HG02610 (cell line): ENCODE results near the gene CCBE1.
"Not testable (repeated sequence)": the region's sequence is repeated elsewhere in the genome, so short reads cannot be mapped to it uniquely, and the experiment has no call there.

Source experiments
- ATAC-seq: cut with Tn5 transposase; IDR thresholded peaks from one replicate; pipeline ENCODE4 v1.9.1; 2021; ENCODE audit warnings: mild to moderate bottlenecking, moderate library complexity; ENCODE audit not compliant: unreplicated experiment

The CCBE1 gene

GRCh38 chr18:59685501-59685900 is 11.7 kb downstream of the CCBE1 start:
- no peak for ATAC-seq

GRCh38 chr18:59684777-59685176 is 12.4 kb downstream of the CCBE1 start:
- no peak for ATAC-seq

- no peak for ATAC-seq
Observed at GRCh38 chr18:59681521-59682004, 15.7 kb downstream of the CCBE1 start.

GRCh38 chr18:59681051-59681450 is 16.2 kb downstream of the CCBE1 start:
- ATAC-seq, result no peak

- ATAC-seq, result no peak
Observed at GRCh38 chr18:59675346-59675745, 21.9 kb downstream of the CCBE1 start.

- ATAC-seq, result no peak
Observed at GRCh38 chr18:59674903-59675270, 22.3 kb downstream of the CCBE1 start.

- no peak for ATAC-seq
Observed at GRCh38 chr18:59674186-59674902, 22.9 kb downstream of the CCBE1 start.

- ATAC-seq, result no peak
Observed at GRCh38 chr18:59672235-59672711, 24.9 kb downstream of the CCBE1 start.

GRCh38 chr18:59671551-59671950 is 25.7 kb downstream of the CCBE1 start:
- no peak for ATAC-seq

- ATAC-seq, result no peak
Observed at GRCh38 chr18:59669872-59670657, 27.2 kb downstream of the CCBE1 start.

- no peak for ATAC-seq
Observed at GRCh38 chr18:59667488-59667887, 29.7 kb downstream of the CCBE1 start.

GRCh38 chr18:59666007-59666402 is 31.2 kb downstream of the CCBE1 start:
- ATAC-seq, result not testable (repeated sequence)

- ATAC-seq, result no peak
Observed at GRCh38 chr18:59665057-59666006, 31.9 kb downstream of the CCBE1 start.

GRCh38 chr18:59664329-59664728 is 32.9 kb downstream of the CCBE1 start:
- ATAC-seq, result no peak

- no peak for ATAC-seq
Observed at GRCh38 chr18:59663096-59663495, 34.1 kb downstream of the CCBE1 start.

- no peak for ATAC-seq
Observed at GRCh38 chr18:59661891-59662701, 35.1 kb downstream of the CCBE1 start.

- ATAC-seq, result no peak
Observed at GRCh38 chr18:59660786-59661743, 36.2 kb downstream of the CCBE1 start.

GRCh38 chr18:59660366-59660765 is 36.9 kb downstream of the CCBE1 start:
- no peak for ATAC-seq
